HG03457 (cell line): Measurements from ENCODE around the gene ATP6V0A1.
A peak's percentile ranks its signal among the peaks of the same experiment; 100 is the strongest.
"Not testable (repeated sequence)": the region's sequence is repeated elsewhere in the genome, so short reads cannot be mapped to it uniquely, and the experiment has no call there.

ENCODE experiments used
- ATAC-seq: cut with Tn5 transposase; IDR thresholded peaks from one replicate; pipeline ENCODE4 v1.9.1; 2021; ENCODE audit warnings: moderate number of reproducible peaks; ENCODE audit not compliant: unreplicated experiment

The ATP6V0A1 gene

DNA sequence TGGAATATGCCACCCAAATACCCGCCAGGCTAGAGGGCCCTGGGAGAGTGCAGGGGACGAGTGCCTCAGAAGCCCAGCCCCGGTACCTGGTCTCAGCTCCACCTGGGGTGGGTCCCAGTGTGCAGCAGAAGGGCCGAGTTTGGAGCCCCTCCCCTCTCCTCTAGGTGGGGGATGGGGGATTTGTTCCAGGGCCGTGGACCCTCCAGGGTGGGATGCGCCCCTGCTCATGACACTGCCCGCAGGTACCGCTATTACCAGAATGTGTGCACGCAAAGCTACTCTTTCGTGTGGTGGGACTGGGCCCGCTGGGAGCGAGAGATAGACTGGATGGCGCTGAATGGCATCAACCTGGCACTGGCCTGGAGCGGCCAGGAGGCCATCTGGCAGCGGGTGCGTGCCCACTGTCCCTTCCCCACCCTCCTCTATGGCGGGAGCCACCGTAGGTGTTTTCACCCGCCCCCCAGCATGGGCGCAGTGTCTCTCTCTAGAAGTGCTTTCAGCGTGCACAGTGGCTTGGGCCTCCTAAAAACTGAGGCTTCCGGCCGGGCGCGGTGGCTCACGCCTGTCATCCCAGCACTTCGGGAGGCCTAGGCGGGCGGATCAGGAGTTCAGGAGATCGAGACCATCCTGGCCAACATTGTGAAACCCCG, 78.6 kb downstream of the ATP6V0A1 start:
- ATAC-seq: no peak

DNA sequence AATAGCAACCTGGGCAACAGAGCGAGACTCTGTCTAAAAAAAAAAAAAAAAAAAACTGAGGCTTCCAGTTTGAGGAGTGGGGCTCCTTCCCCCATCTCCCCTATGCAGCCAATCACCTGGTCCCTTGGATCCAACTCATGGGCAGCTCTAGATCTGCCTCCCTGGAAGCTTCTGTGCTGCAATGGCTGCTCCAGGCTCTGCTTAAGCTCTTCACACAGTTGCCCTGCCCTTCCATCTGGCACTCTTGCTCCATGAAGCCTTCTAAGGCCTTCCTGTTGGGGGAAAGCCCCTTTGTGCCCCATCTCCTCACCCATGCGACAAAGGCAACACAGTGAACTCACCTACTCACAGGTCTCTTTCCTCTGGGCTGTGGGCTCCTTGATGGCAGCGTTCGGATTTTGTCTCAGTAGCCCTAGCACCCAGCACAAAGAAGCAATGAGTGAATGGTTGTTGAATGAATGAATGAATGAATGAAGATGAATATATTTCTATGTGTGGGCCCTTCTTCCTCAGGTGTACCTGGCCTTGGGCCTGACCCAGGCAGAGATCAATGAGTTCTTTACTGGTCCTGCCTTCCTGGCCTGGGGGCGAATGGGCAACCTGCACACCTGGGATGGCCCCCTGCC, 79.3 kb downstream of the ATP6V0A1 start:
- no peak for ATAC-seq

DNA sequence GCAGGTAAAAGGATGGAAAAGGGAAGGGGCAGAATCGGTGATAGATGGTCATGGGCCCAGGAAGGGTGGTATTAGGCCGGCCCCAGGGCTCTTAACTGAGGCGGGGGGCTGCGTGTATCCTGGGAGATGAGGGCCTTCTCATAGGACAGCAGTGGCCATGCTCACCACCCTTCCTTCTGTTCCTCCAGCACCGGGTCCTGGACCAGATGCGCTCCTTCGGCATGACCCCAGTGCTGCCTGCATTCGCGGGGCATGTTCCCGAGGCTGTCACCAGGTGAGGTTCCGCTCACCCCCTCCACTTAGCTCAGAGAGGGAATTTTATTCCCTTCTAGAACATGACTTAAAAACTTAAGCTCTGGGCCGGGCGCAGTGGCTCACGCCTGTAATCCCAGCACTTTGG, 79.8 kb downstream of the ATP6V0A1 start:
- no peak for ATAC-seq

- ATAC-seq: not testable (repeated sequence)
Measured at GRCh38 chr17:42540558-42540957, 81.9 kb downstream of the ATP6V0A1 start.

DNA sequence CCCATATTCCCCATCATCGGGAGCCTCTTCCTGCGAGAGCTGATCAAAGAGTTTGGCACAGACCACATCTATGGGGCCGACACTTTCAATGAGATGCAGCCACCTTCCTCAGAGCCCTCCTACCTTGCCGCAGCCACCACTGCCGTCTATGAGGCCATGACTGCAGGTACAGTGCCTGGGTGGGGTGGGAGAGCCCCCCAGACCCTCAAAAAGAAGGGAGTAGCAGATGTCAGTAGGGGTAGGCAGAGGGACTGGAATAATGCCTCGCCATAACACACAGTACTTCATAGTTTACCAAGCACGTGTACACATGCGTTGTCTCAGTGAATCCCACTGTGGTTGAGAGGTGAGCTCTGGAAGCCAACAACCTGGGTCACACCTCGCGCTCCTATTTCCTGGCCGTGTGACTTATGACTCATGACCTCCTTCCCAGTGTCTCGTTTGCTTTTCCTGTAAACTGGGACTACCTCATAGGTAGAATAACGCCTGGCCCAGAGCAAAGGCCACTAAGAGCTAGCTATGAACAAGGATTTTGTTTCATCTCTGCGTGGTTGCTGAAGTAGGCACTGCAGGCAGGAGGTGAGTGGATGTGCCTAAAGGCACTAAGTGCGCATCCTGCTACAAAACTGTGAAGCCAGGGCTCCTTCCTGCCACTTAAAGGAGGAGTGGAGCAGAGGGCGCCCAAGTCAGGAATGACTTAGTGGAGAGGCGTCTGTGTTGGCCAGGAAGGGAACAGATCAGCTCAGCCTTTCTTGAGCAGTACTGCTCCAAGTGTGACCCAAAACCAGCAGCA, 82.6 kb downstream of the ATP6V0A1 start:
- ATAC-seq: no peak

DNA sequence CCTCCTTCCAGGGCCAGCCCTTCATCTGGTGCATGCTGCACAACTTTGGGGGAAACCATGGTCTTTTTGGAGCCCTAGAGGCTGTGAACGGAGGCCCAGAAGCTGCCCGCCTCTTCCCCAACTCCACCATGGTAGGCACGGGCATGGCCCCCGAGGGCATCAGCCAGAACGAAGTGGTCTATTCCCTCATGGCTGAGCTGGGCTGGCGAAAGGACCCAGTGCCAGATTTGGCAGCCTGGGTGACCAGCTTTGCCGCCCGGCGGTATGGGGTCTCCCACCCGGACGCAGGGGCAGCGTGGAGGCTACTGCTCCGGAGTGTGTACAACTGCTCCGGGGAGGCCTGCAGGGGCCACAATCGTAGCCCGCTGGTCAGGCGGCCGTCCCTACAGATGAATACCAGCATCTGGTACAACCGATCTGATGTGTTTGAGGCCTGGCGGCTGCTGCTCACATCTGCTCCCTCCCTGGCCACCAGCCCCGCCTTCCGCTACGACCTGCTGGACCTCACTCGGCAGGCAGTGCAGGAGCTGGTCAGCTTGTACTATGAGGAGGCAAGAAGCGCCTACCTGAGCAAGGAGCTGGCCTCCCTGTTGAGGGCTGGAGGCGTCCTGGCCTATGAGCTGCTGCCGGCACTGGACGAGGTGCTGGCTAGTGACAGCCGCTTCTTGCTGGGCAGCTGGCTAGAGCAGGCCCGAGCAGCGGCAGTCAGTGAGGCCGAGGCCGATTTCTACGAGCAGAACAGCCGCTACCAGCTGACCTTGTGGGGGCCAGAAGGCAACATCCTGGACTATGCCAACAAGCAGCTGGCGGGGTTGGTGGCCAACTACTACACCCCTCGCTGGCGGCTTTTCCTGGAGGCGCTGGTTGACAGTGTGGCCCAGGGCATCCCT, 84.8 kb downstream of the ATP6V0A1 start:
- ATAC-seq: no peak

DNA sequence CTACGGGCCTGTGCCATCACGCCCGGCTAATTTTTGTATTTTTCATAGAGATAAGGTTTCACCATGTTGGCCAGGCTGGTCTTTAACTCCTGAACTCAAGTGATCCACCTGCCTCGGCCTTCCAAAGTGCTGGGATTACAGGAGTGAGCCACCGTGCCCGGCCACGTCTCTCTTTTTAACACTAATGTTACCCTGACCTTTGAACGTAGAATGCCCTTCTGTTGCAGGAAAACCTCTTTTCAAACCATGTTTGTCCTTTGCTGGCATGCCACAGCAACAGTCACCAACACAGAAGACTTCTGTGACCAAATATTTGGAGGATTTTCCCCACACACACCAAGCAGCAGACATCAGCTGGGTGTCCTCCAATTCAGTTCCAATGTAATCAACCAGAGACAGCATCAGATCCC, 86.2 kb downstream of the ATP6V0A1 start:
- ATAC-seq: no peak

DNA sequence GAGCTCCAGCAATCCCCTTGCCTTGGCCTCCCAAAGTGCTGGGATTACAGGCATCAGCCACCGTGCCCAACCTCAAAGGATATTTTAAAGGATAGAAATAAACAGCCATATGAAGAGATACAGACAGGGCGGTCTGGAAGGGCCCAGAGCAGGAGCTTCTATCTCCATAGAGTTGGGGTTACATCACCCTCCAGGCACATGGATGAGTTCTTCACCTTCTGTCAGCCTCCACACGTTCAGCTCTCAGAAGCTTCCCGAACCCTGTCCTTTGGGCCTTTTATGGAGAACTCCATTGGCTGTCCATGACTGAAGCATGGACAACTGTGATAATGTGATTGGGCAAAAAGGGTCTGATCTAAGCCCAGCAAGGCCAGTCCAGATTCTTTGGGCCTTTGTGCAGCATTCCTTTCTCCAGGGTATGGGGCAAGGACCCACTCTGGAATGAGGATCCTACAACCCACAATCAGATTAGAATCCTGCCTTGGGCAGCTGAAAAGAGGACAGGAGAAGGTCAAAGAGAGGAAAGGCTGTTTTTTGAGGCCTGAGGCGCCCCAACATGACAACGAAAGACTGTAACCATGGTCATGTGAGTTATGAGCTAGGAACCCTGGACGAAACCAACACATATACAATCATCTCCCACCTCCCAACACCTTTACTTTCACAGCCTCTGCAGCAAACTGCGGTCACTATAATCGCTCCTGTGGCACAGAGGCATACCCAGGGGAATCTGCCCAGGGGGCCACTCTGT, 87.3 kb downstream of the ATP6V0A1 start:
- not testable (repeated sequence) for ATAC-seq

DNA sequence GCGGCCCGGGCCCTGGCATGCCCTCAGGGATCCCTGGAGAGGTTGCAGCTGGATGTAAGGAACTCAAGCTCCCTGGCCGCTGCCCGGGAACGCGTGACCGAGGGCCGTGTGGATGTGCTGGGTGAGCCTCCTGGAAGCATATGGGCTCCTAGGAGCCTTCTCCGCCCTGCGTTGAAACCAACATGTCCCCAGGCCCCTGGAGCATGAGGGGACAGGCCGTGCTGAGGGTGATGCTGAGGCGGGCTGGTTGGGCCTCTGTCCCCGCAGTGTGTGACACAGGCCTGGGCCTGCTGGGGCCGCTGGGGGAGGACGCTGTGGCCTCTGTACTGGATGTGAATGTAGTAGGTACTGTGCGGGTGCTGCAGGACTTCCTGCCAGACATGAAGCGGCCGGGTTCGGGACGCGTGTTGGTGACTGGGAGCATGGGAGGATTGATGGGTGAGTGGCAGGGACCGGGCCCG, 88.4 kb downstream of the ATP6V0A1 start:
- ATAC-seq: no peak

DNA sequence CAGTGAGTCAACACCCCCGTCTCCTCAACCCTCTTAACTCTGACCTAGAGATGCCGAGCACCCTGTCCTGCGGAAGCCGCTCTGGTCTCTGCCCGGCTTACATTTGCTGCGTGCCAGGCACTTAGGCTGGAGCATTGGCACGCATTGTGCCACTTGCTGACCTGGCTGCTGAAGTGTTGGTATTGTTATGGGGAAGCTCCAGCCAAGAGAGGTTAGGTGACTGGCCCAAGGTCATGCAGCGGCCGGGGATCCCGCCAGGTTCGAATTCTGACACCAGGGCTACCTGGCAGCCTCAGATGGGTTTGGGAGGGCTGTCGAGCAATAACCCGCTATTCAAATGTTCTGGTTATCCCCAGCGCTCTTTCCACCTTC, 89.0 kb downstream of the ATP6V0A1 start:
- no peak for ATAC-seq

DNA sequence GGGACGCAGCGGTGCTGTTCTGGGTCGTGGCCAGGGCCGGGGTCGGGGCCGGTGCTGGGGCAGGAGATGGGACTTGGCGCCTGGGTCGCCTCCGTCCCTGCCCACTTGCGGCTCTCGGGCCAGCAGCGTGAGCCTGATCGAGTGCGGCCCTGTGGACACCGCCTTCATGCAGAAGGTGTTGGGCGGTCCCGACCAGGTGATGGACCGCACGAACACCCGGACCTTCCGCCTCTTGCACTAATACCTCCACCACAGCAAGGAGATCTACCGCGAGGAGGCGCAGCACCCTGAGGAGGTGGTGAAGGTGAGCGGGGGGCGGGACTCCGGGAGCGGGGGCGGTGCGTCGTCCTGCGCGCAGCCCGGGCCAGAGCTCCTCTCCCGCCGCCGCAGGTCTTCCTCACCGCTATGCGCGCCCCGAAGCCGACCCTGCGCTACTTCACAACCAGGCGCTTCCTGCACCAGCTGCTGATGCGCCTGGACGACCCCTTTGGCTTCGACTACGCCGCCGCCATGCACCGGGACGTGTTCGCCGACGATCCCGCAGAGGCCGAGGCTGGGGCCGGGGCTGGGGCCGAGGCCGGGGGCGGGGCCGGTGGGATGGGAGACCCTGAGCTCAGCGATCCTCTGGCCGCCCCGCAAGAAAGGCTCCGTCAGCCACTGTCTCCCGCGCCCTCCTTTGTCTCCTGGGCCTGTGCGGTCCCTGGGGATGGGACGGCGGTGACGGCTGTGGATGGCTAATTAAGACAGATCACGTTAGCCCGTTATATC, 89.6 kb downstream of the ATP6V0A1 start:
- ATAC-seq: no peak

GRCh38 chr17:42548993-42549755, 90.5 kb downstream of the ATP6V0A1 start:
- ATAC-seq: no peak

GRCh38 chr17:42552736-42553135, 94.1 kb downstream of the ATP6V0A1 start, which contains the start of gene HSD17B1:
Gene HSD17B1 (plus strand): TSS chr17:42552923. CDS start chr17:42552934, 11 bp downstream.
- ATAC-seq: not testable (repeated sequence)

DNA sequence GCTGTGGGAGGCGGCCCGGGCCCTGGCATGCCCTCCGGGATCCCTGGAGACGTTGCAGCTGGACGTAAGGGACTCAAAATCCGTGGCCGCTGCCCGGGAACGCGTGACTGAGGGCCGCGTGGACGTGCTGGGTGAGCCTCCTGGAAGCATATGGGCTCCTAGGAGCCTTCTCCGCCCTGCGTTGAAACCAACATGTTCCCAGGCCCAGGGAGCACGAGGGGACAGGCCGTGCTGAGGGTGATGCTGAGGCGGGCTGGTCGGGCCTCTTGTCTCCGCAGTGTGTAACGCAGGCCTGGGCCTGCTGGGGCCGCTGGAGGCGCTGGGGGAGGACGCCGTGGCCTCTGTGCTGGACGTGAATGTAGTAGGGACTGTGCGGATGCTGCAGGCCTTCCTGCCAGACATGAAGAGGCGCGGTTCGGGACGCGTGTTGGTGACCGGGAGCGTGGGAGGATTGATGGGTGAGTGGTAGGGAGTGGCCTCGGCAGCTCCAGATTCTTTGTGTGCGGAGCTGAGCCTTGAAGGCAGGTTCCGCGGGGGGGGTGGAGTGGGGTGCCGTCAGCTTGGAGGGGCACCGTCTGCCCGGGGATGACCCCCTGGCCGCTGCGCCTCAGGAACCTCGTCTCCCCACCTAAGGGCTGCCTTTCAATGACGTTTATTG, 94.6 kb downstream of the ATP6V0A1 start:
- ATAC-seq: no peak

DNA sequence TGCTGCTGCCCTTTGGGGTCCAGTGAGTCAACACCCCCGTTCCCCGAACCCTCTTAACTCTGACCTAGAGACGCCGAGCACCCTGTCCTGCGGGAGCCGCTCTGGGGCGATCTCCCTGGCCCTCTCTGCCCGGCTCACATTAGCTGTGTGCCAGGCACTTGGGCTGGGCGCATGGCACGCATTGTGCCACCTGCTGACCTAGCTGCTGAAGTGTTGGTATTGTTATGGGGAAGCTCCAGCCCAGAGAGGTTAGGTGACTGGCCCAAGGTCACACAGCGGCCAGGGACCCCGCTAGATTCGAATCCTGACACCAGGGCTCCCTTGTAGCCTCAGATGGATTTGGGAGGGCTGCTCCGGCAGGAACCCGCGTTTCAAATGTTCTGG, 95.2 kb downstream of the ATP6V0A1 start:
- no peak for ATAC-seq

DNA sequence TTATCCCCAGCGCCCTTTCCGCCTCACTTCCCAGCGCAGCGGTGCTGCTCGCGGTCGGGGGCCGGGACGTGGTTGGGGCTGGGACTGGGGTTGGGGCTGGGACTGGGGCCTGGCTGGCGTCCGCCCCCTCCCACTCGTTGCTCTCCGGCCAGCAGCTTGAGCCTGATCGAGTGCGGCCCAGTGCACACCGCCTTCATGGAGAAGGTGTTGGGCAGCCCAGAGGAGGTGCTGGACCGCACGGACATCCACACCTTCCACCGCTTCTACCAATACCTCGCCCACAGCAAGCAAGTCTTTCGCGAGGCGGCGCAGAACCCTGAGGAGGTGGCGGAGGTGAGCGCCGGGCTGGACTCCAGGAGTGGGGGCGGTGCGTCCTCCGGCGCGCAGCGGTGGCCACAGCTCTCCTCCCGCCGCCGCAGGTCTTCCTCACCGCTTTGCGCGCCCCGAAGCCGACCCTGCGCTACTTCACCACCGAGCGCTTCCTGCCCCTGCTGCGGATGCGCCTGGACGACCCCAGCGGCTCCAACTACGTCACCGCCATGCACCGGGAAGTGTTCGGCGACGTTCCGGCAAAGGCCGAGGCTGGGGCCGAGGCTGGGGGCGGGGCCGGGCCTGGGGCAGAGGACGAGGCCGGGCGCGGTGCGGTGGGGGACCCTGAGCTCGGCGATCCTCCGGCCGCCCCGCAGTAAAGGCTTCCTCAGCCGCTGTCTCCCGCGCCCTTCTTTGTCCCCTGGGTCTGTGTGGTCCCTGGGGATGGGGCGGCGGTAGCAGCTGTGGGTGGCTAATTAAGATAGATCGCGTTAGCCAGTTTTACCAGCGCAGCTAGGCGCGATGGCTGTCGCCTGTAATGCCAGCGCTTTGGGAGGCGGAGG, 95.8 kb downstream of the ATP6V0A1 start:
- ATAC-seq: peak; percentile 48

DNA sequence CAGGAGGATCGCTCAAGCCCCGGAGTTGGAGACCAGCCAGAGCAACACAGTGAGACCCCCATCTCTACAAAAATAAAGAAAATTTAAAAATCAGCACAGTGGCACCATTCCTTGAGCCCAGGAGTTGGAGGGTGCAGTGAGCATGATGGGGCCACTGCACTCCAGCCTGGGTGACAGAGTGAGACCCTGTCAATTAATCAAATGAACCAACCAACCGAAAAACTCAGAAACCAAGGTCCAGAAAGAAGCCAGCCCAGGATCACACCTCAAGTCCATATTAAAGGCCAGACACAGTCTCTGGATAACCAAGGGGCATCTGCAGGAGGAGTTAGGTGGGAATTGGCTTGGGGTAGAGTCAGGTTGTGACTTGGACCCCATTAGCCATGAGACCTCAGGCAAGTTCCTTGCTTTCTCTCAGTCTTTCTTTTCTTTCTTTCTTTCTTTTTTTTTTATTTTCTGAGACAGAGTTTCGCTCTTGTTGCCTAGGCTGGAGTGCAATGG, 96.5 kb downstream of the ATP6V0A1 start:
- ATAC-seq: no peak
